SK-N-SH (cell line): ENCODE results near the gene UVRAG.

ENCODE experiments used
- SMC3 ChIP-seq: IDR thresholded peaks from 2 replicates; pipeline ENCODE4 v1.6.1; 2012; ENCODE audit warnings: low read depth, low read length, improper control_type of control experiment
- TF ChIP-seq, protein P1 (sequence below): fragments of 200-600 bp; sonication (generic); IDR thresholded peaks from 2 replicates; pipeline ENCODE4 v1.6.1; 2017; ENCODE audit warnings: antibody characterized with exemption, mild to moderate bottlenecking, moderate library complexity
- TF ChIP-seq, protein P2 (sequence below): IDR thresholded peaks from 2 replicates; pipeline ENCODE4 v1.4.0; 2012; ENCODE audit warnings: low read depth

DNA sequence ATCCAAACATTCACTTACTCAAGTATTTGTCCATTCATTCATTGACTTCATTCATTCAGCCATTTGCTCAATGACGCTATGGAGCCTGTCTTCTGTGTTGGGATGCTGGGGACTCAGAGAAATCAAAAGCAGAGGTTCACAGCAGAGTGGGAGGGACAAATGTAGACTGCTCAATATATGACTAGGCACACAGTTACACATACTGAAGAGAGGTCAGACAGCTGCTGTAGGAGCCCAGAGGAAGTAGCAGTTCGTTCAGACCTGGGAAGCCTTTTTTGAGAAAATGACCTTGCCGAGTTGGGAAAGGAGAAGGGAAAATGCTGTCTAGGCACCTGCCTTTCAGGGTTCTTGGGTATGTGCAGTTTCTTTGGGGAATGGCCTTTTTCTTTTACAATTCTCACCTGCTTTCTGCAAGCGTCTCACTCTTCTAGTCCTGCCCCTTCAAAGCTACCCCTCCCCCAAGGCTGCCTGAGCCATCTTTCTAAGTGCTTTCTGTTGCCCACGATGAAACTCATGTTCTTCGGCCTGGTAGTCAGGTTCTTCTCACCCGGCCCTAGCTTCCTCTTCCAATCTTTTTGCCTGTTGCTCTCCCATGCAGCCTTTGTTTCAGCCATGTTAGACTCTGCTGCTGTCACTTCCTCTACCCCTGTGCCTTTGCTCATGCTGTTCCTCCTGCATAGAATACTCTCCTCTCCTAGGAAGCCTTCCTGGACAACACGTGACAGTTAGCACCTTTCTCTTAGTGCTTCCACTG, 4.2 kb upstream of the UVRAG start:
- TF ChIP-seq, protein P1, sequence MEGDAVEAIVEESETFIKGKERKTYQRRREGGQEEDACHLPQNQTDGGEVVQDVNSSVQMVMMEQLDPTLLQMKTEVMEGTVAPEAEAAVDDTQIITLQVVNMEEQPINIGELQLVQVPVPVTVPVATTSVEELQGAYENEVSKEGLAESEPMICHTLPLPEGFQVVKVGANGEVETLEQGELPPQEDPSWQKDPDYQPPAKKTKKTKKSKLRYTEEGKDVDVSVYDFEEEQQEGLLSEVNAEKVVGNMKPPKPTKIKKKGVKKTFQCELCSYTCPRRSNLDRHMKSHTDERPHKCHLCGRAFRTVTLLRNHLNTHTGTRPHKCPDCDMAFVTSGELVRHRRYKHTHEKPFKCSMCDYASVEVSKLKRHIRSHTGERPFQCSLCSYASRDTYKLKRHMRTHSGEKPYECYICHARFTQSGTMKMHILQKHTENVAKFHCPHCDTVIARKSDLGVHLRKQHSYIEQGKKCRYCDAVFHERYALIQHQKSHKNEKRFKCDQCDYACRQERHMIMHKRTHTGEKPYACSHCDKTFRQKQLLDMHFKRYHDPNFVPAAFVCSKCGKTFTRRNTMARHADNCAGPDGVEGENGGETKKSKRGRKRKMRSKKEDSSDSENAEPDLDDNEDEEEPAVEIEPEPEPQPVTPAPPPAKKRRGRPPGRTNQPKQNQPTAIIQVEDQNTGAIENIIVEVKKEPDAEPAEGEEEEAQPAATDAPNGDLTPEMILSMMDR, result no peak
- TF ChIP-seq, protein P2, sequence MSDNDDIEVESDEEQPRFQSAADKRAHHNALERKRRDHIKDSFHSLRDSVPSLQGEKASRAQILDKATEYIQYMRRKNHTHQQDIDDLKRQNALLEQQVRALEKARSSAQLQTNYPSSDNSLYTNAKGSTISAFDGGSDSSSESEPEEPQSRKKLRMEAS, result no peak
- no peak for TF ChIP-seq SMC3
